HG02884 (cell line): ENCODE measurements around the gene DCAF8.
A peak's percentile ranks its signal among the peaks of the same experiment; 100 is the strongest.

Experiments used
- ATAC-seq: cut with Tn5 transposase; IDR thresholded peaks from one replicate; pipeline ENCODE4 v1.9.1; 2021; ENCODE audit warnings: mild to moderate bottlenecking, moderate library complexity; ENCODE audit not compliant: unreplicated experiment

DCAF8 gene

DNA sequence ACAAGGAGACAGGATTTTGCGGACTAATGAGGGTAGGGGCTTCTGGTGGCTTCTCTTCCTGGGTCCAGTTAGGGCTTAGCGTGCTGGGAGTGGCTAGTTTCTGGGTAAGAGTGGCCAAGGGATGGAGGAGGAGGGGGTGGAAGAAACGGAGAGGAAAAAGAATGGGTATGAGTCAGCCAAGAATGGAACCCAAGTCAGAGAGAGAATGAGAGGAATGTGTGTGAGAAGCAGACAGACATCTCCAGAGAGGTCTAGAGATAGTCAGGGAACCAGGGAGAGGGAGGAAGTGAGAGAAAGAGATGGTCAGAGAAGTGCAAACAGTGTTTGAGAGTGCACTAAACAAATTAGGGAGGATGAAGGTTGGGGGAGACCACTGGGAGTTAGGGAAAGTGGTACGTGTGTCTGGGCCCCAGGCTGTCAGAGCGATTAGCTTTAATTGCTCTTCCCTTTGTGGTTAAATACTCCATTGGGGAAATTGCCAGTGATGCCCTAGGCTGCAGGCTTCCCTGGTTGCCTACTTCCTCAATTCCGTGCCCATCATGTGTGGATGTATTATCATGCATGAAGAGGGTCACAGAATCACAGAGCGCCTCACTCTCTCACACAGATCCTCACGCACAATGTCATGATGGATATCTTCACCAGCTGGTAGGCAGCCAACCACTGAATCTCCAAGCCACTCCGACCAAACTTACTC is 55.8 kb downstream of the DCAF8 start:
- no peak for ATAC-seq

DNA sequence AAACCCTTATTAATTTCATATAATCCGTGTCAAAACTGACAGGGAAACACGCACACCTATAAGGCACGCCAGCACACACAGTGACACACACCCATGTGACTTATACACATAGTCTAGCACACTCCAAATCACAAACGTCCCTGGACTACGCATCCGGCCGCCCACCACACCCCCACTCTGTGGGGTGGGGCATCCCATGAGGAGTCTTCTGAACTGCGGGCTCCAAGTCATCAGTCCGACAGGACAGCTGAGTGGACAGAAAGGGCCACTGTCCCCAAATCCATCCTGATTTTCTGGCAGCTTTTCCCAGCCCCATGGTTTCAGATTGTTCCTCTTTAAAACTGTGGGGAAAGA is 56.3 kb downstream of the DCAF8 start:
- ATAC-seq = peak; percentile 41

DNA sequence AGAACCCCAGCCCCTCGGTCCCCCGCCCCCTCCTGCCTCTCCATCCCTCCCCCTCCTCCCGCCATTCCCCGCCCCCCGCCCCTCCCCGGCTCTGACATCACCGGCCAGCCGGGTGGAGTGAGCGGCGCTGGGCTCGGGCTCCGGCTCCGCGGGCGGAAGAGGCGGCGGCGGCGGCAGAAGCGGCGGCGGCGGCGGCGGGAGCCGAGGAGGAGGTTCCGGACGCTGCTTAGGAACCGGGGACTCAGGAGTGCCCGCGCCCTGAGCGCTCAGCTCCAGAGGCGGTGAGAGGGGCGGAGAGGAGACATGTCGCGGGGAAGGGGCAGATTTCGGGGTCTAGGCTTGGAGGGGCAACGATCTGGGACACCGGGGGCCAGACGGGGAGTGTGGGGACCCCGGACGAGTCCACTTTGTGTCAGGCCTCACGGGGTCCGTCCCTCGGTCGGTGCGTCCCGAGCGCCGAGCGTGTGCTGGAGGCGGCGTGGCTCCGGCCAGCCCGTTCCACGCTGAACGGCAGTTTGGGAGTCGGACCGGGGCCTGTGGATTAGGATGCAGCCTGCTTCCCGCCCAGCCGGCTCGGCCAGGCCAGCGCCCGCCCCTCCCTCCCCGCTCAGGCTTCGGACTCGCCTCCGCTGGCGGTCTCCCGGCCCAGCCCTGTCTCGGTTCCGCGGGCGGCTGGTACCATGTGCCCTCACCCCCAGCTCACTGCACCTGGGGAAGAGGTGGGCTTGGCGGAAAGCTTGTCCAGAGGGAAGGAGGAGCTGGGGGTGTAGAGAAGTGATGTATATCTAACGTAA is 56.9 kb downstream of the DCAF8 start, which contains the start of gene PEA15:
Gene PEA15 (plus strand): TSS at position 143 of the 794 bp plus-strand sequence. CDS start 6,161 bp downstream, outside the sequence.
- ATAC-seq = peak; percentile 40

DNA sequence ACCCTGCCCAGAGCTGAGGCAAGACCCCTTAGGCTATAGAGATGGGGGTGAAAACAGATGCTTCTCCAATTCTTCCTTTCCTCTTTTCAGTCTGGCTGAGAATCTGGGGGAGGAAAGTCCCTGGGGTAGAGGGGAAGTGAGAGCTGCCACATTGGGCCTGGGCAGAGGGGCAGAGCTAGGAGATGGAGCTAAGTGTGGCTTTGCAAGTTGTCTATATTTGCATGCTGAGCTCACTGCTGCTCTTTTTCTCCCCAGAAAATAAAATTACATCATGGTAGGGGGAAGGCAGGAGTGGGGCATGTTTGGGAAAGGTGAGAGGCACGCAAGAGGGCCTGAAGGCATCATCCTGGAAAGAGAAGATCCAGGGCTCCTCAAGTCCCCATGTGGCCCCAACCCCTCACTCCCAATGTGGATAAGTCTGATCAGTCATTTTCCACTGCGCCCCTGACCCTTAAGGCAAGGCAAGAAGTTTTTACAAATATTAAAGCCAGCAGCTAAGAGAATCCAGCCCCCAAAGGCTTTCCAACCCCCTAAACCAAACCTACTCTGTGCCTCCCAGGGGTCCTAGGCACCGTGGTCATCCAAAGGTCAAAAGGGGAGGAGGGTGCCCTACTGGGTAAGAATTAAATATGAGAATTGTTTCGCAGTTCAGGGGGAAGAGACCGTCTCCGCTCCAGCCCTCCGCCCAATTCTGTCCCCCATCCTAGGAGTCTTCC is 57.7 kb downstream of the DCAF8 start:
- ATAC-seq = peak; percentile 48

DNA sequence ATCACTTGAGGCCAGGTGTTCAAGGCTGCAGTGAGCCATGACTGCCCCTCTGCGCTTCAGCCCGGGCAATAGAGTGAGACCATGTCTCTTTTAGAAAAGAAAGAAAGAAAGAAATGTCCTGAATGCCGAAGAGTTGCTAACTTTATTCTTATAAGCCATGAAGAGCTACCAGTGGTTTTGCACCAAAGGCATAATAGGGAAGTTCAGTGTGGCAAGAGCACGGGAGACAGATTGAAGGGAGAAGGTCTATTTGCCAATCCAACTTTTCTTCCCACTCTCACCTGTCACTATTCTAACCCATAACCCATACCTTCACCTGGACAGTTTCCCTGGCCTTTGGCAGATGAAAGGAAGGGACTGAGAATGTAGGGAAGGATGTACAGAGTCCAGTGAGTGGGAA is 61.6 kb downstream of the DCAF8 start:
- no peak for ATAC-seq

DNA sequence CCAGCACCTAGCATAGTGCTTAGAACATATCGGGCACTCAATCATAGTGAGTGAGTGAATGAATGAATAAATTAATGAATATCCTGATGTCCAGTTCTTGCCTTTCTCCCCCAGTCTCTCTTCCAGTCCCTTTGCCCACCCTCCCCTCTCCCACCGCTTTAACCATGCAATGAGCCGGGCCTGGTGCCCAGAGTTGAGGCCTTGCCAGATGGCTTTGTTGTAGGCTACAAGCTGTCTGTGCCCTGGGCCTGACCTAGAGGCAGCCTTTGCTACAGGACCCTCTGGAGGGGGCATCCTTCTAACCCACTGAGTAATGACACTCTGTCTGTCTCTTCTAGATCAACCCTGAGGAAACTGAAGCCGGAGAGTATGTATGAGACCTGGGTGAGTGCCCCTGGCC is 65.1 kb downstream of the DCAF8 start:
- no peak for ATAC-seq

DNA sequence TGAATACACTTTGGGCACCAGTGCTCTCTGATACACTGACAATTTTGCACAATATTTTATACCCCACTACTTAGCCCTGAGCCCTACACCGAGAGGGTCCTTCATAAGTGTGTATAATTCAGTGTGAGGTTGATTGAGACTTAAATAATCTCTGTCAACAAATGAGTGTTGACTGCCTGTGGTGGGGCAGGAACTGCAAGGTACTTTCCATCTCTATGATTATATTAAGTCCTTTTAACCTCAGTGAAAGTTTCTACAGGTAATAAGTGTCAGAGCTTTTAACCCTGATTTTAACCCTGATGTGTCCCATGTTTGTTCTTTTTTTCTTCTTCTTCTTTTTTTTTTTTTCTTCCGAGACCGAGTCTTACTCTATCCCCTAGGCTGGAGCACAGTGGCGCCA is 66.2 kb downstream of the DCAF8 start:
- ATAC-seq = no peak

DNA sequence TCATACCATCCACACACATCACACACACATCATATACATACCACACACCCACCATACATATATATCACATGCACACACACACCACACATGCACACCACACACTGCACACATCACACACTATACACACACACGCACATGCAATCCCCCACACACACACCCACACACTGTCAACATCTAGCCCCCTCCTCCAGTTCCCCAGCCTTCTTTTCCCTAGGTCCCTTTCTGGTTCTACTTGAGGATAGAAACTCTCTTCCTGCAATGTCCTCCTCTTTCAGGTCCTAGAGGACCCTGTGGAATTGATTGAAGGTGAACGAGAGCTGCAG is 67.7 kb downstream of the DCAF8 start:
- no peak for ATAC-seq

DNA sequence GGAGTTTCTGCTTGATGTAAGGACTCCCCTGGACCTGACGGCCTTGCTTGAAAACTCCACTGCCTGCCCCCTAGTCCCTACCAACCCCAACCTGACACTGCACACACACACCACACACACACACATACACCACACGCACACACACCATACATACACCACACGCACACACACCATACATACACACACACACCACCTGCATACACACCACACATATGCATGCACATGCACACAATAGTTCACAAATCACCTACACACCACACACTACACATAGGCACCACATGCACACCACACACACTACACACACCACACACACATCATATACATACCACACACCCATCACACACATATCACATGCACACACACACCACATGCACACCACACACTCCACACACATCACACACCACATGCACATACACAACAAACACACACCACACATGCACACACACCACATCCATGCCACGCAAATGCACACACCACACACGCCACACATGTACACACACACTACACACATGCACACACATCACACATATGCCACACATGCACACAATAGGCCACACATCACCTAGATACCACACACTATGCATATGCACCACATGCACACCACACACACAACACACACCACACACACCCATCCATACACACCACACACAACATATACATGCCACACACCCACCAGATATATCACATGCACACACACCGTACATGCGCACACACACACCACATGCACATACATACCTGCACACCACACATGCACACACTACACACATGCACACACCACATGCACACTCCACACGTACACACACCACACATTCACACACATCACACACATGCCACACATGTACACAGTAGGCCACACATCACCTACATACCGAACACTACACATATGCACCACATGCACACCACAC is 68.3 kb downstream of the DCAF8 start:
- ATAC-seq = no peak

DNA sequence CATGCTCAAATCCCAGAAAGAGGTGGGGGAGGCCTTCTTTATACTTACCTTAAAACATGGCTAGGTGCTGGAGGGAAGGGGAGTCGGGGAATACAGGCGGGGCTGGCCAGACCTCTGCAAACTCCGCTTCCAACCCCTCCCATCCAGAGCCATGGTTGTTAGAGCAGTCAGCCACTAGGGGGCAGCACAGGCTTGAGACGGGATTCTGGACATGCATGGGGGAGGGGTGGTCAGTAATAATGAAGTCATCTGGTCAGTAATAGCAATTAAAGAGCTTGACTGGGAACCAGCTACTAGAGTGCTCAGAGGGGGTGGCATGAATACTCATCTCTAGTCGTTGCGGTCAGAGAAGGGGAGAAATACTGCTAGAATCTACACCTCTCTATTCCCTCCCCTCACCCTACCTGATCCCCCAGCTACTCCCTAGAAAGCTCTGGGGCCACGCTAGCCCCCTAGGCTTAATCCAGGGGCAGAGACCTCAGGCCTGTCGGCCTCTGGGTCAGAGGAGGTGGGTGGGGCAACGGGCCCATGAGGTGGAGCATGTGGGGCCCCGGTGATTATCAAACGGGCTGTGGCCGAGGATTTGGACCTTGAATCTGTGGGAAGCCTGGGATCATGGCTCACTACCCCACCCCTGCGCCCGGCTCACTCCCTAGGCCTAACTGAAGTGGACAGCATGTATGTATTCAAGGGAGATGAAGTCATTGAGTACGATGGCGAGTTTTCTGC is 69.1 kb downstream of the DCAF8 start:
- ATAC-seq = peak; percentile 72

DNA sequence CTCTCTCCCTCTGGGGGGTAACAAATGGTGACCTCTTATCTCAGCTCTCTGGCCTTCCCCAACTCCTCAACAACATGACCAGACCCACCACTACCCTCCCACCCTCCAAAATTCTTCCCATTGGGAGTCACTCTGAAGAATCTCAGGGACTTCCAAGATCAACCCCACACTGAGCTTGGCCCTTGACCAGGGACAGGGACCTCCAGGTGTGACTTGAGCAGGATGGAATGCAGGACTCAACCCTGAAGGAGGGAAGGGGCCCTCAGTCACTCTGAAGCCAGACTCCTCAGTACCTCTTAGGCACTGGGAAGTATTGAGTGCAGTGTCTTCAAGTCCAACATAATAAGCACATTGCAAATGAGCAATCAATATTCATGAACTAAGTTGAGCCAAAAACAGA is 70.1 kb downstream of the DCAF8 start:
- ATAC-seq = no peak

DNA sequence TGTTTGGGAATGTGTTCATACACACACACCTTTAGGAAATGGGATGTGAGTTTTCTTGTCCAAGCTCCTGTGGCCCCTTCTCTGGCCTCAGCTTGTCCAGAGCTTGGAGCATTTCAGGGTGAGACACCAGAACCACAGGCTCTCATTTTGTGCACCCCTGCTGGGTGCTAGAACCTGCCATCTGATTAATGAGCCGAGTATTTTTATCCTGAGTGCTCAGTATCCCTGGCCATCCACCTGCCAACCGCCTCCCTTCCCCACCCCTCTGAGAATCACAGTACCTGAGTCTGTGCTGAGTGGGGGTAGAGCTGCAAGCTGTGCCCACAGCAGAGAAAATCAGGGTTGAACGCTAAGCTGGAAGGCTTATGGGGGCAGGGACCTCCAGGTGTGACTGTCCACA is 70.6 kb downstream of the DCAF8 start:
- no peak for ATAC-seq

DNA sequence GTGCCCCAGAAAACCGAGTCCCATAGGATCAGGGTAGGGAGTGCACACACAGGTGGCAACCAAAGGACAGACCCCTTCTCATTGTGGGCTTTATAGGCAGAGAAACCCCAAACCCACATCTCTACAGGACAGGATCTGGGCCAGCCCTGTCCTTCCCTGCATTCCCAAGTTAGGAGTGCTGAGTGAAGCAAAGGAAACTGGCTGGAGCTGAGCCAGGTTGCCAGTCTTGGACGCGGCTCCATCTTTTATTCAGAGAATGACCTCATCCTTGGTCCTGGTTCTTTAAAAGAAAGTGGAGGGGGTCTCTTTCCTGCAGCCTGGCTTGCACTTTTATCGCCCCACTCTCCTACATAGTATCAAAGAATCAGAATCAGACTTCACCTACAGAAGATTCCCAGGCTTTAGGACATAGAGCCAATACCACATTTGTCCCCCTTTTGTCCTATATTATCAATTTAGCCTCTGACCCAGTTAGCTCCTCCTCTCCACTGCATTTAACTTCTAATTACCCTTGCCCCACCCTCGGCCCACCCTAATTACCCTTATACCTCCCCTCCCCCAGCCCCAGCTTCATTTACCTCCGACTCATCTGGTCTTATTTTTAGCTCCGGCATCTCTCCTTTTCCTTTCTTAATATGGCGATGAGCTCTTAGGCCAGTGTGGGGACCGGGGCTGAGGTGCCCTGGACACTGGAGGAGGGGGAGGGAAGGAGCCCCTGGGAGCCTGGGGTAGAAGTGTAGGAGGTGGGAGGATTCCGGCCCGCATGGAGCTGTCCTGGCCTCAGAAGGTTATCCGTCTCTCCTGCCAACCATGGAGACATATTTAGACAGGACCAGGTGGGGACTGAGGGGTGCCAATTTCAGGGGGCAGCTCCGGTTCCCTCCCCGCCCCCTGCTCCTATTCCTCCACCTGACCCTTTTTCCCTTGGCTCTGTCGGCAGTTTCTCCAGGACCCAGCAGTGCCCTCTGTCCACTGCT is 72.4 kb downstream of the DCAF8 start, which contains the start of gene CASQ1:
Gene CASQ1 (plus strand): TSS at position 927 of the 977 bp plus-strand sequence. CDS start 177 bp downstream, outside the sequence.
- no peak for ATAC-seq

DNA sequence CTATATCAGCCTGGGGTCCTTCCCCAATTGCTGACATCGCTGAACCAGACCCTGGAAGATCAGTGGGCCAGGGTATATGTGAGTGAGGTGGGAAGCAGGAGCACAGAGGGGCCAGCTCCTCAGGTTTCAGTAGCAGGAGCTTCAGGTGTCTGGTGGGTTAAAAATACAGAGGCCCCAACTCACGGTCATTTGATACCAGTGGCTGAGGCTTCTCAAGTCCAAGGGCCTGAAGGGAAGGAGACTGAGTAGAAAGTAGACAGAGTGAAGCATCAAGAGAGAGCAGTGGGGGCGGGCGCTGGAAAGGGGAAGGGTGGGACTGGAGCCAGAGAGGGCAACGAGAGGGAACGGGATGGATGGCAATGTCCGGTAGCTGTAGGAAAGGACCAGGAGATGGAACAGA is 74.0 kb downstream of the DCAF8 start:
- ATAC-seq = no peak

DNA sequence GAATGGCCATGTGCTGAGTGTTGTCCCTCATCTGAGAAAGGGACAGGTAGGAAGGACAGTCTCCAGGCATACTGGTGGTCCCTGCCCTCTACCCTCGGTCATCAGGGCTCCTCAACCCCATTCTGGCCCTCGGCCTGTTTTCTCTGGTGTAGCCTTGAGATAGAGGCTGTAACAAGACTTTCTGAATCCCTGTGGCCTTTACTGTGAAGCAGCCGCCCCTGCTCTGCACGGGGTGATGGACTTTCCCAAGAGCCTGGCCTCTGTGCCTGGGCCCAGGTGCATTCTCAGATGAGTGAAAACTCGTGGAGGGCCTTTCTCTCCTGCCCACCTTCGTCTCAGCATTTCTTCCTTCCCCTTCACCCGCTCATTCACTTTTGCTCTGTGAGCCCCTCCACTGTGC is 74.9 kb downstream of the DCAF8 start:
- no peak for ATAC-seq

DNA sequence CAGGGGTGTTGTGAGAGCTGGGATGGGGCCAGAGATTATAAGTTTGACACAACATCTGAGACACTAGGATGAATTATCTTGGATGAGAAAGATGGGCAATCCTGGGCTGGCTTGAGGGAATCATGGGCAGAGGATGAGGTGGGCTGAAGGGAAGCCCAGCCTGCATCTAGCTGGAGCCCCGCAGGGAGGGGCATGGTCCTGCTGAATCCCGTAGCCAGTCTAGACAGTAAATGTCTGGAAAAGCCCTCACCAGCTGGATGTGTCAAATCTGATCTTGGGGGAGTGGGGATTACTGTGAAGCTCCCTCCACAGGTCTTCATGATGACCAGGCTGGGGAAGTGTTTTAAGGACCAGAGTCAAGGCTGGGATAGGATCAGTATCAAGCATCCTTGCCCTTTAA is 75.6 kb downstream of the DCAF8 start:
- ATAC-seq = no peak

DNA sequence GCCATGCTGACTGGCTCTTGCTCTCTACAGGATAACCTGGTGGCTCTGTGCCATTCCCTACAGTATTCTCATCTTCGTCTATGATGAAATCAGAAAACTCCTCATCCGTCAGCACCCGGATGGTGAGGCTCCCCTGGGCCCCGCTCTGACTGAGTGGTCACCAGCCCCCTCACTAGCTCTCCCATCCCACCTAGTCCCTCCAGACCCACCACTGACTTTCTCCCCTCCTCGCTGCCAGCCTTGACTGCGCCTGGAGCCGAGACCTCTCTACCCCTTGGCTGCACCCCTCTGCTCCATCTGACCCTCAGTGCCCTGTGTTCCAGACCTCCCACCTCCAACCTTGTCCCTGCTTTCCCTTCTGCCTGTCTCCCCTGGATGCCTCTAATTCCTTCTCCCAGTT is 76.1 kb downstream of the DCAF8 start:
- ATAC-seq = no peak

DNA sequence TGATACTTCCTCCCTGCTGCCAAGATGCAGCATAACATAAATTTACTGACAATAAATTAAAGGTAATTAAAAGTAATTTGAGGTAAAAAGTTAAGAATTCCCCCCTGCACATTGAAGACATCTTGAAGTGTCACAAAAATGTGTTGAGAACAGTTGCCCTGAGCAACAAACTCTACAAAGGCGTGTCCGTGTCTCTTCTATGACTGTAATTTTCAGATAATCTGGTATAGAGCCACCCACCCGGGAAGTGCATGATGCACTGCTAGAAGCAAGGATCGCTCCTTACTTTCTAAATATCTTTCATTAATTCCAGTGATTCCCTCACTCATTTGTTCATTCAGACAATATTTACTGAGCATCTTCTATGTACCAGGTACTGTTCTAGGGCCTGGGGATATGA is 83.0 kb downstream of the DCAF8 start:
- ATAC-seq = no peak

DNA sequence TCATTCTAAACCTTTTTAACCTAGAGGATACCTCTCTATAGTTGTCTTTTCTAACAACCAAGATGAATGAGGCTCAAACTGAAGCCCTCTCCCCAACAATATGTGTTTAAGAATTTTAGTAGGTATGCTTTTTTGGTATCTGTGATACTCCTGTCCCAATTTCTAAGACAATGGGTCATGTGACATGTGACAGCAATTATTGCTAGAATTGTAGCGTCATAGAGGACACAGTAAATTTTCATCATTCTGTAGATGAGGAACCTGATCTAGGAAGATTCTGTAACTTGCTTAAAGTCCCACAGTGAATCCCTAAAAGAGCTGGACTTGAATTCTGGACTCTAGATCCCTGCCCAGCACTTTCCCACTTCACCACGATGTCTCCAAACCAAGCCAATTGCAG is 83.6 kb downstream of the DCAF8 start:
- no peak for ATAC-seq
